GM21515 (cell line): ENCODE results near the gene LRRC15.

Source experiments
- ATAC-seq: cut with Tn5 transposase; IDR thresholded peaks from one replicate; pipeline ENCODE4 v1.9.1; 2021; ENCODE audit not compliant: unreplicated experiment

Gene LRRC15

GRCh38 chr3:194305356-194306108, 64.0 kb downstream of the LRRC15 start:
- no peak for ATAC-seq
